Omental fat pad (tissue), 4 donors: ENCODE results near the gene MYT1. TPM values are rescaled to one million over a fixed set of nuclear protein-coding genes. Genes with fewer than 3 reads are reported as not detected.

Source experiments
- ATAC-seq: fragments of 150-250 bp; one replicate; pipeline ENCODE4 v1.9.1; 2016; ENCODE audit warnings: mild to moderate bottlenecking, moderate library complexity; ENCODE audit not compliant: low FRiP score
- DNase-seq: peaks from one replicate; pipeline ENCODE4 v3.0.0-alpha.2; 2019; ENCODE audit warnings: low spot score
- total RNA-seq, 4 donors: library from RNA; depleted of rRNA; stranded (reverse); fragments of >200 nt; gene quantifications; one replicate each; pipeline ENCODE4 v1.1.0, GENCODE V29; 2016
- TF ChIP-seq, protein P1 (sequence below), 3 donors: fragments of 450-650 bp; IDR thresholded peaks; one replicate each; pipeline ENCODE4 v1.5.1; 2016 to 2017; ENCODE audit warnings: antibody characterized with exemption in 3 of 3, mild to moderate bottlenecking in 3 of 3, moderate library complexity in 2 of 3

MYT1 gene
- total RNA-seq, 4 donors from 2014 or later: not detected

DNA sequence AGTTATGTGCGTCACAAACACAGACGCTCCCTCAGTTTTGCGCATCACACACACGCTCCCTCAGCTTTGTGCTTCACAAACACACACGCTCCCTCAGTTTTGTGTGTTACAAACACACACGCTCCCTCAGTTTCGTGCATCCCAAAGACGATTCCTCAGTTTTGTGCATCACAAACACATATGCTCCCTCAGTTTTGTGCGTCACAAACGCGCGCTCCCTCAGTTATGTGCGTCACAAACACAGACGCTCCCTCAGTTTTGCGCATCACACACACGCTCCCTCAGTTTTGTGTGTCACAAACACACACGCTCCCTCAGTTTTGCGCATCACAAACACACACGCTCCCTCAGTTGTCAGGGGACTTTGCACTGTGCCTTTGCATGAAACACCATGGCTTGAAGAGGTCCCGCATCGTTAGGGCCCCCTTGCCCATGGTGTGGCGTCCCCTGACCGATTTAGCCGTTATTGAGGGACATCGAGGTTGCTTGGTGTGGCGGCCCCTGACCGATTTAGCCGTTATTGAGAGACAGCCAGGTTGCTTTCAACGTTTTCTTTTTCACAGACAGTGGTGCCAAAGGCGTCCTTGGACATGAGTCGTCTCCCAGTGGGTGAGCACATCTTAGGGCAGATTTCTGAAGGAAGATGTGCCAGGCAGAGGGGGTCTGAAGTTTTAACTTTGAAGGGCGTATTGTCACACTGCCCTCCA, 28.1 kb upstream of the MYT1 start:
- TF ChIP-seq, protein P1, sequence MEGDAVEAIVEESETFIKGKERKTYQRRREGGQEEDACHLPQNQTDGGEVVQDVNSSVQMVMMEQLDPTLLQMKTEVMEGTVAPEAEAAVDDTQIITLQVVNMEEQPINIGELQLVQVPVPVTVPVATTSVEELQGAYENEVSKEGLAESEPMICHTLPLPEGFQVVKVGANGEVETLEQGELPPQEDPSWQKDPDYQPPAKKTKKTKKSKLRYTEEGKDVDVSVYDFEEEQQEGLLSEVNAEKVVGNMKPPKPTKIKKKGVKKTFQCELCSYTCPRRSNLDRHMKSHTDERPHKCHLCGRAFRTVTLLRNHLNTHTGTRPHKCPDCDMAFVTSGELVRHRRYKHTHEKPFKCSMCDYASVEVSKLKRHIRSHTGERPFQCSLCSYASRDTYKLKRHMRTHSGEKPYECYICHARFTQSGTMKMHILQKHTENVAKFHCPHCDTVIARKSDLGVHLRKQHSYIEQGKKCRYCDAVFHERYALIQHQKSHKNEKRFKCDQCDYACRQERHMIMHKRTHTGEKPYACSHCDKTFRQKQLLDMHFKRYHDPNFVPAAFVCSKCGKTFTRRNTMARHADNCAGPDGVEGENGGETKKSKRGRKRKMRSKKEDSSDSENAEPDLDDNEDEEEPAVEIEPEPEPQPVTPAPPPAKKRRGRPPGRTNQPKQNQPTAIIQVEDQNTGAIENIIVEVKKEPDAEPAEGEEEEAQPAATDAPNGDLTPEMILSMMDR (IDR thresholded peaks at IDR 0.05): no peak
- ATAC-seq (no peak), DNase-seq (no peak)

DNA sequence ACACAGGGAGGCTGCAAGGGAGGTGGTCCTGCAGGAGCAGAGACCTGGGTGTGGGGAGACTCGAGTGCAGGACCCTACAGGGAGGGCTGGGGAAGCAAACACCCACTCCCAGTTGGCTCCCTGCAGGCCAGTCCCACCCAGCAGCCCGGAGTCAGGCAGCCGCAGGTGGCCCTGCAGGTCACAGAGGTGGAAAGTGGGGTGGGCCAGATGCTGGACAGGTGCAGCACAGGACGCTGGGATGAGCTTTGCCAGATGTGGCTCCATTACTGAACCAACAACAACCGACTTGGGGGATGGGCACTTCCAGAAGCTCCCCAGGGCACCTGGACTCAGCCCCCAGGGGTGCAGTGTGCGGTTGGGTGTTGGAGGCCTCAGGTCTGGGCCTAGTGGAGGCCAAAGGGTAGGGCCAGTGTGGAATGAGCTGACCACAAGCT, 26.6 kb upstream of the MYT1 start:
- DNase-seq: no peak
- TF ChIP-seq, protein P1 (IDR thresholded peaks at IDR 0.05): no peak
- ATAC-seq: no peak

DNA sequence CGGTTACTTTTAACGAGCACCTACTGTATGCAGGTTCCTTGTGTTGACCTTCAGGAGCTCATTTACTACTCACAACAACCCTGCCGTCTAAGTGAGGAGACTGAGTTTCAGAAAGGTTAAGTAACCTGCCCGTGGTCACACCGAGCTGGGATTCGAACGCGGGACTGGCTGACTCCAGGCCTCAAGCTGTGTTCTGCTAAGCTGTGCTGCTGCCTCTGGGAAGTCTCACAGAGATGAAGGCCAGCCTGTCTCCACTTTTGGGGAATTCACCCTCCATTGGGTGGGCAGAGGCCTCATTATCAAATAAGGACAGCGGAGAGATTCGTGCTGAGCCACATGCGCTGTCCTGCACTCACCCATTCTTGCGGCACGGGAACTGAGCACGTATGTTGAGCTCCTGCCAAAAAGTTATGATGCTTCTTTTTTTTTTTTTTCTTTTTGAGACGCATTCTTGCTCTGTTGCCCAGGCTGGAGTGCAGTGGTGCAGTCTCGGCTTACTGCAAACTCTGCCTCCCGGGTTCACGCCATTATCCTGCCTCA, 25.9 kb upstream of the MYT1 start:
- TF ChIP-seq, protein P1 (IDR thresholded peaks at IDR 0.05): no peak
- DNase-seq: no peak
- ATAC-seq: no peak

DNA sequence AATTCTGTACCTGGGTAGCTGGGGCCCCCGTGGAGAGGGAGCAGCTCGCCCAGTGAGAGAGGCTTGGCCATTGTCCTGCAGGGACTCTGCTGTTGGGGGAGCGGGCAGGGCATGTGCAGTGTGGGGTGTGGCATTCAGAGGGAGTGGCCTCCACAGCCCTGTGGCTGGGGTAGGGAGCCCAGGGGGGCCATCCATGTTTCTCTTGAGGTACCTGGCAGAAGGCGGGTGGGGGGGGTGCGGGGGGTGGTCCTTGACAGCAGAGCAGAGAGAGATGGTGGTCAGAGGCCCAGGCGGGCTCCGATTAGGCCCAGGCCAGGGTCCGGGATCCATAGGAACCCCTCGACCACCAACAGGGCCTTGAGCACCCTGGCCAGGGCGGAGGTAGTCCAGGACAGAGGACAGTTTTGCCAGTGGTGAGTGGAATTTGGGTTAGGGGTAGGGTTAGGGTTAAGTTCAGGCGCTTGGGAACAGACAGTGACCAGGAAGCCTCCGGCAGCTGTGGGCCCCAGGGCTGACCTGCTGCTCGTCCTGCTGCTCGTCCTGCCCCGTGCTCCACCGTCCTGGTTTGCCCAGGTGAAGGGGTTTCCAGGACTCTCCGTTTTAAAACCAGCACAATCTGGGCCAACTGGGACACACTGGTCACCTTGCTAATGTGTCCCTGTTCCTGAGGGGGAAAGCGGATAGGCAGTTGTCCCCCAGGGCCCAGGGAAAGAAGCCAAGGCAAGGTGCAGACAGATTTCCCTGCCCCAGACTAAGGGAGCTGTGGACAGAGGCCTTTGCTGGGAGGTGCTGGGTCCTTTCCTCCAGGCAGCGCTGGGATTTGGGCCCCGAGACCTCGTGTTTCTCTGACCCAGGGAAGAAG, 24.8 kb upstream of the MYT1 start:
- ATAC-seq (no peak), DNase-seq (peak; percentile 16)
- TF ChIP-seq, protein P1 (IDR thresholded peaks at IDR 0.05): no peak

DNA sequence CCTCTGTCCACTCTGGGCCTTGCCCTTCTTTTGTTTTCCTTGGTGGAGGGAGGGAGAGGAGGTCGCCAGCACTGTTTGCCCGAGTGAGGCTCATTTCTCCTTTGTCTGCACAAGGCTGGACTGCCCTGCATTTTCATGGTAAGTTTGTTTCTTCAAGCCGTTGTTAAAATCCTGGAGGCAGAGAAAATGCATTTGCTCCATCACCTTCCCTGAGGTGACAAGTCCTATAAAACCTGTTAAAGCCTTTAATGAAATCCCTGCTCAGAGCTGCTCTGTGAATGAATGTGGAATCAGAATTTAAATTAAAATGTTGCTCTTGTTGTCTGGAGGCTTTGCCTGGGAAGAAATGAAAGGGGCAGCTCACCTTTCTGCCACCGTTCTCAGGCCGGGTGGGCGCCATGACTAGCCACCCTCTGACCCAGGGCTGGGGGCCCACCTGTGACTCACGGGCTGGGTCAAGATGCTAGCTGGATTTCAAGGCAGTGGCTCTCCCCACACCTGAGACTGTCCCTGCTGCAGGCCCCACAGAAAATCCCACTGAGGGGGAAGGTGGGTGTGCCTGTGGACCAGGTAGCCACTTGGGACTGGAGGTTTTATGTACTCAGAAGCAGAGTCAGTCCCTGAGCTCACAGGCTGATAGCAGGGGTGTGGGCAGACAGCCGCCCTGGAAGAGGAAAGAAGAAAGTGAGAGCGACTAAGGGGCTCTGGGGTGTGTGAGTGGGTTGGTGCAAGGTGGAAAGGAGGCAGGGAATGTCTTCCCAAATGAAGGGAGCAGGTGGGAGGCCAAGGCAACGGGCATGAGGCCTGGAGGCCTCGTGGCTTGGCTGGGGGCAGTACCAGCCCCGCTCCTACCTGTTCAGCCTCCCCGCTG, 24.0 kb upstream of the MYT1 start:
- ATAC-seq (no peak), DNase-seq (peak; percentile 17)
- TF ChIP-seq, protein P1 (IDR thresholded peaks at IDR 0.05): no peak

DNA sequence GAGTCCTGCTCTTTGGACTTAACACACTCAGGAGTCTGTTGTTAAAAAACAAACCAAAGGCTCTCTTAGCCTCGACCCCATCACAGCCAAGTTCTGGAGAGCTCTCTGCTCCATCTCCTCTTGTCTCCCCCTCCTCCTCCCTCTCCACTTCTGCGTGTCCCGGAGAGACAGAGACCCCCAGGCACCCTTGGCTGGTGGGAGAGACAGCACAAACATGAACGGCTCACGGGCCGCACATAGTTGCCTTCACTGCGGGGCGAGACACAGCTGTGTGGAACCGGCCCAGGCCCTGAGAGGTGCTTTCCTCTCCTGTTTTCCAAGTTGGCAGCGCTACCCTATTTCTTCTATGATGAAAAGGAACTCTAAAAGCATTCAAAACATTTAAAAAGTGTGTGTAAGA, 23.3 kb upstream of the MYT1 start:
- TF ChIP-seq, protein P1 (IDR thresholded peaks at IDR 0.05): no peak
- peak; percentile 1 for DNase-seq
- ATAC-seq: no peak
